ENCODE measurements around the gene TMPRSS4. TPM values are rescaled to one million over a fixed set of nuclear protein-coding genes. Genes with fewer than 3 reads are reported as not detected.

TMPRSS4 gene
- total RNA-seq, 4 donors from 2014 or later = 224 to 423 (median 248) TPM

GRCh38 chr11:118042141-118042540 lies 34.7 kb upstream of the TMPRSS4 start:
- Histone ChIP-seq H3K36me3 (no peaks in the 10 kb centered on the region), H3K4me3 (no peak overlapping the region), H3K4me1 (no peaks in the 10 kb centered on the region), H3K27me3 (no peaks in the 10 kb centered on the region), H3K9me3 (no peaks in the 10 kb centered on the region), H3K27ac (no peak overlapping the region)
- intact Hi-C loops (cut with DNase I; ENCODE audit: low total_unique reads) = no loop called here
- WGBS, 2 donors (ENCODE audit: low coverage in 1 of 2) = 57 to 58% methylated on average over 1 of the region's 1 CpG
- DNase-seq = no peak
- TF ChIP-seq POLR2A (IDR thresholded peaks at IDR 0.05) = no peak
- no peak for TF ChIP-seq POLR2AphosphoS5 (IDR thresholded peaks at IDR 0.05)
- TF ChIP-seq EP300 (IDR thresholded peaks at IDR 0.05; ENCODE audit: low read depth) = no peak
- TF ChIP-seq CTCF (IDR thresholded peaks at IDR 0.05) = no peak
- in situ Hi-C loops (cut with MboI; ENCODE audit: low pct_ligation_motif_present in 1 of 4, low pct_unique_long_range_greater_than_20kb in 1 of 4, low sequenced_read_pairs in 3 of 4) = loop anchor here in 1 of 4 donors (25.0 kb wide), 1 partner anchor 605 kb away; no protein-coding TSS in a partner anchor

- no peak for DNase-seq
- no peak for TF ChIP-seq POLR2A (IDR thresholded peaks at IDR 0.05)
- TF ChIP-seq CTCF (IDR thresholded peaks at IDR 0.05) = no peak
- no peak for TF ChIP-seq POLR2AphosphoS5 (IDR thresholded peaks at IDR 0.05)
- no peak for TF ChIP-seq EP300 (IDR thresholded peaks at IDR 0.05; ENCODE audit: low read depth)
- in situ Hi-C loops (cut with MboI; ENCODE audit: low pct_ligation_motif_present in 1 of 4, low pct_unique_long_range_greater_than_20kb in 1 of 4, low sequenced_read_pairs in 3 of 4) (loop anchor here in 1 of 4 donors (25.0 kb wide), 1 partner anchor 605 kb away; no protein-coding TSS in a partner anchor), intact Hi-C loops (cut with DNase I; ENCODE audit: low total_unique reads) (no loop called here)
- Histone ChIP-seq H3K27ac (no peak overlapping the region), H3K4me1 (no peaks in the 10 kb centered on the region), H3K27me3 (no peaks in the 10 kb centered on the region), H3K4me3 (no peak overlapping the region), H3K36me3 (no peaks in the 10 kb centered on the region), H3K9me3 (no peaks in the 10 kb centered on the region)
- 38 to 41% methylated on average over 4 of the region's 4 CpGs for WGBS, 2 donors (ENCODE audit: low coverage in 1 of 2)
These were observed 34.1 kb upstream of the TMPRSS4 start for GRCh38 chr11:118042796-118043195.

- Histone ChIP-seq H3K27ac (no peak overlapping the region), H3K4me1 (no peaks in the 10 kb centered on the region), H3K27me3 (no peaks in the 10 kb centered on the region), H3K9me3 (no peaks in the 10 kb centered on the region), H3K36me3 (no peaks in the 10 kb centered on the region), H3K4me3 (no peak overlapping the region)
- TF ChIP-seq POLR2A (IDR thresholded peaks at IDR 0.05) = no peak
- no peak for TF ChIP-seq EP300 (IDR thresholded peaks at IDR 0.05; ENCODE audit: low read depth)
- no peak for TF ChIP-seq CTCF (IDR thresholded peaks at IDR 0.05)
- no peak for TF ChIP-seq POLR2AphosphoS5 (IDR thresholded peaks at IDR 0.05)
- 71 to 80% methylated on average over 2 of the region's 2 CpGs for WGBS, 2 donors (ENCODE audit: low coverage in 1 of 2)
- no peak for DNase-seq
- intact Hi-C loops (cut with DNase I; ENCODE audit: low total_unique reads) (no loop called here), in situ Hi-C loops (cut with MboI; ENCODE audit: low pct_ligation_motif_present in 1 of 4, low pct_unique_long_range_greater_than_20kb in 1 of 4, low sequenced_read_pairs in 3 of 4) (loop anchor here in 1 of 4 donors (5.0 to 25.0 kb wide), 2 partner anchors 98 to 608 kb away; no protein-coding TSS in a partner anchor)
These were observed 31.7 kb upstream of the TMPRSS4 start for GRCh38 chr11:118045191-118045590.

- in situ Hi-C loops (cut with MboI; ENCODE audit: low pct_ligation_motif_present in 1 of 4, low pct_unique_long_range_greater_than_20kb in 1 of 4, low sequenced_read_pairs in 3 of 4) = loop anchor here in 1 of 4 donors (5.0 to 25.0 kb wide), 2 partner anchors 99 to 609 kb away; no protein-coding TSS in a partner anchor
- Histone ChIP-seq H3K4me3 (no peak overlapping the region), H3K27ac (no peak overlapping the region), H3K4me1 (no peaks in the 10 kb centered on the region), H3K27me3 (no peaks in the 10 kb centered on the region), H3K9me3 (no peaks in the 10 kb centered on the region), H3K36me3 (no peaks in the 10 kb centered on the region)
- no peak for DNase-seq
- intact Hi-C loops (cut with DNase I; ENCODE audit: low total_unique reads) = no loop called here
- no peak for TF ChIP-seq EP300 (IDR thresholded peaks at IDR 0.05; ENCODE audit: low read depth)
- no peak for TF ChIP-seq POLR2A (IDR thresholded peaks at IDR 0.05)
- TF ChIP-seq CTCF (IDR thresholded peaks at IDR 0.05) = no peak
- TF ChIP-seq POLR2AphosphoS5 (IDR thresholded peaks at IDR 0.05) = no peak
- 42 to 45% methylated on average over 2 to 5 of the region's 5 CpGs for WGBS, 2 donors (ENCODE audit: low coverage in 1 of 2)
These were observed 30.6 kb upstream of the TMPRSS4 start for GRCh38 chr11:118046051-118046963.
